GM18499 (cell line): ENCODE measurements around the gene STK33.

Experiments used
- ATAC-seq: cut with Tn5 transposase; IDR thresholded peaks from one replicate; pipeline ENCODE4 v1.9.1; 2021; ENCODE audit warnings: moderate number of reproducible peaks; ENCODE audit not compliant: insufficient read depth, unreplicated experiment

STK33 gene

DNA sequence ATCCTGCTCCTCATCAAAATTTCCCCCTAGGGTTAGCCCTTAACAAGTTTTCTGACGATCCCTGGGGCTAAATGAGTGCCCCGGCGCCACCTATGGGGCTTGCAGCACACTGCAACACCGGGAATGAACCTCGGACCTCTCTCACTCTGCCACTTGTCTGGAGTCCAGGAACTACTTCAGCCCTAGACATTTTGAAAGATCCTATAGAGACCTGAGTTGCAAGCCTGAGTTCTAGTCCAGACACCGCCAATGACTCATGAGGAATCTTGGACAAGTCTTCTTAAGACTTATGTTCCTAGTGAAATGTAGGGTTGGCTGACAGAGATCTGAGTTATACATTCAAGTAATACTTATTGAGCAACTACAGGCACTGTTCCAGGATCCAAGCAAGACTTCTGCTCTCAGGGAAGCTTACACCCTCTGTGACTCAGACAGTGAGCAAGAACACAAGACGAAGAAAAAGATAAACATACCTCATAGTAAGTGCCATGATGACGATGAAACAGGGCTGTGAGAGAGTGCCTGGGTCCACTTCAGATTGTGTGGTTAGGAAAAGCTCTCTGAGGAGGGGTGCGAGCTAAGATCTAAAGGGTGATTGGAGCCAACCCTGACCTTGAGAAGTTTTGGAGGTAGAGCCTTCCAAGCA, 10.2 kb upstream of the STK33 start:
- no peak for ATAC-seq

GRCh38 chr11:8603696-8604077, 9.7 kb upstream of the STK33 start:
- ATAC-seq = no peak

GRCh38 chr11:8601376-8602133, 7.5 kb upstream of the STK33 start:
- no peak for ATAC-seq

DNA sequence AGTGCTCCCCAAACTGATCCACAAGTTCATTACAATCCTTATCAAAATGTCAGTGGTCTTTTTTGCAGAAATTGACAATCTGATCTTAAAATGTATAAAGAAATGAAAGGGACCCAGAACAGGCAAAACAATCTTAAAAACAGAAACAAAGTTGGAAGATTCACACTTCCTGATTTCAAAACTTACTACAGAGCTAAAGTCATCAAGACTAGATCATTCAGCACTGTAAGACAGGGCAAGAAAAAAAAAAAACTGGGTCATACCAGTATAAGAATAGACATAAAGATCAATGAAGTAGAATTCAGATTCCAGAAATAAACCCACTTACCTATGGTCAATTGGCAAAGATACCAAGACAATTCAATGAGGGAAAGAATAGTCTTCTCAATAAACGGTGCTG, 4.5 kb upstream of the STK33 start:
- ATAC-seq = no peak

DNA sequence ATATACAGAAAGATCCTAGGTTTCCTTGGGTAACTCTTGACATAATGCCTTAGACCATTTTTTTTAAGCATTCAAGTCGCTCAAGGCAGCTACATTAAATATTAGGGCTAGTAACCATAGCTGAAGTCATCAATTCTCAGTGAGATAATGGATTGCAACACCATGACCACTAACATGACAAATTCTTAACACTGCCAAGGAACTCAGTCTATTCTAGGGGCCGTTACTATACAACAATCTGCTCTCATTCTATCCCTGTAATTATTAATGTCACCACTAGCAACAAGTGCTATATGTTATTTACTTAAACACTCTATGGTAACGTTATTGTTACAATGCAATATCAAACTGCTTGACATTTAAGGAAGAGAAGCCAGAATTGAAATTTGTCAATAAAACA, 3.2 kb upstream of the STK33 start:
- ATAC-seq = no peak

DNA sequence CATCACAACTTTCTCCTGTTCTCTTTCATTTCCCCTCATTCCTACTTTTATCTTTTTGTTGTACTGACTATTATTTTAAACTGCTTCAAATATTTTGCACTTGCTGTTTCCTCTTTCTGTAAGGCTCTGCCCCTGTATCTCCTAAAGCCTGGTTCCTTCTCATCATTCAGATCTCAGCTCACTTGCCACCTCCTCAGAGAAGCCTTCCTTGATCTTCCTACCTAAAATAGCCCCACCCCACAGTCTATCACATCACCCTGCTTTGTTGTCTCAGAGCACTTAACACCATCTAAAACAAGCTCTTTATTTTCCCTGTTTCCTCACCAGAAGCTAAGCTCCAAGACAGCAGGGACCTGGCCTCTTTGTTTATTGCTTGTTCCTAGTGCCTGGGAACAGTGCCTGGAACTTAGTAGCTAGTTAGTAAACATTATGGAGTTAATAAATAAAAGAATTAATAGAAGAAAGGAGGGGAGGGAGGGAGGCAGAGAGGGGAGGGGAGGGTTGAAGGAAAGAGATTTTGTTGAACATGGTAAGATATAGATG, 2.5 kb upstream of the STK33 start:
- ATAC-seq = no peak

DNA sequence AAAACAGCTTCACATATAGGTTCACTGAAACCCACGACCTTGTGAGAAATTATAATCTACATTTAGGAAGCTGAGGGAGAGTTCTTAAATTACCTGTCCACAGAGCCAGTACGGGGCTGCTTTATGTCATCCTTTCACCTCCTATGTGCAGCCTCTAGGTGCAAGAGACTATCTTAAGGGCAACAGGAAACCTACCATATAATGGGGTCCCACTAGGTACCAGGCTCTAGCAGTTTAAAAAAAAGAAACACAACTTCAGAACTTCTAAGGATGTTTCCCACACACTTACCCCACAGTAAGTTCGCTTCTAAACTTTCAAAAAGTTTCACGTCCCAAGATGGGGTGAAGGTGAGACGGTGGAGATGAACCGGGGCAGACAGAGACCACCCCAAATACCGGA, 573 bp downstream of the STK33 start:
- no peak for ATAC-seq

DNA sequence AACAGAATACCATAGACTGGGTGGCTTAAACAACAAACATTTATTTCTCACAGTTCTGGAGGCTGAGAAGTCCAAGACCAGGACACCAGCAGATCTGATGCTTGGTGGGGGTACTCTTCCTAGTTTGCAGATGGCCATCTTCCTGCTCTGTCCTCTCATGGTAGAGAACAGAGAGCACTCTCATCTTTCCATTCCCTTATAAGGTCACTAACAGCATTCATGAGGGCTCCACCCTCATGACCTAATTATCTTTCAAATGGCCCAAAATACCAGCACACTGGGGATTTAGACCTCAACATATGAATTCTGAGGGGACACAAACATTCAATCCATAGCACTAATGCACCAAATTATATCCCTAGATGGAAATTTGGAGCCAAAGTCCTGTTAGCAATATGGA, 6.1 kb downstream of the STK33 start:
- no peak for ATAC-seq

DNA sequence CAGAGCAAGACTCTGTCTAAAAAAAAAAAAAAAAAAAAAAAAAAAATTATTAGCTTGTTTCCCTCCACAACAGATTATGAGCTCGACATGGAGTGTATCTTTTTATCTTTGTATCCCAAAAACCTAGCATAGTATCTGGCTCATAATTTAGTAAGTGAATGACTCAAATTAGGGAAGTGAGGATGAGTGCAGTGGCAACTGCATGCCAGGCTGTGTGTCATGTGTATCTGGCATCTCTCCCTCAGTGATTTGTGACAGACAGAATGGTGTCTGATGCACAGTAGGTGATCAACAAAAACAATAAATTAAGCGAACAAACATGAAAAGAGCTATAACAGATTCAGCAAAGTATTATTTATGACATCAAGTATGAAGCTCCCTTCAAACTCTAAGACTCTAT, 7.2 kb downstream of the STK33 start:
- no peak for ATAC-seq

GRCh38 chr11:8586184-8586583, 7.8 kb downstream of the STK33 start:
- ATAC-seq = no peak

- no peak for ATAC-seq
Measured at GRCh38 chr11:8584511-8584910, 9.5 kb downstream of the STK33 start.

DNA sequence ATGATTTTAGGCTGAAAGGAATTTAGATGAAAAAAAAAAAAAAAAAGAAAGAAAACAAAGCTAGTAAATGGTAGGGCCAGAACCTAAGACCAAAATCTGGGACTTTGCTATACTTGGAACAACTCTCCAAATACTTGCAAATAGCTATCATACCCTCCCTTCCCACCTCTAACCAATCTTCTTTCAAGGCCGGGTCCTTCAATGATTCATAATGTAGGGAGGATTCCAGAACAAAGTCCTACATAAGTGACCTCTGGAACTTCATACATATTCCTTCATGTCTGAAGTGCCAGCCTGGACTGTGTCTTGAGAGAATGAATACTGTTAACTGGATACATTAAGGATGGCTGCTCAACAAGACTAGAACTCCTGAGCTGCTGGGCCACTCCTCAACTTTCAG, 9.9 kb downstream of the STK33 start:
- no peak for ATAC-seq

DNA sequence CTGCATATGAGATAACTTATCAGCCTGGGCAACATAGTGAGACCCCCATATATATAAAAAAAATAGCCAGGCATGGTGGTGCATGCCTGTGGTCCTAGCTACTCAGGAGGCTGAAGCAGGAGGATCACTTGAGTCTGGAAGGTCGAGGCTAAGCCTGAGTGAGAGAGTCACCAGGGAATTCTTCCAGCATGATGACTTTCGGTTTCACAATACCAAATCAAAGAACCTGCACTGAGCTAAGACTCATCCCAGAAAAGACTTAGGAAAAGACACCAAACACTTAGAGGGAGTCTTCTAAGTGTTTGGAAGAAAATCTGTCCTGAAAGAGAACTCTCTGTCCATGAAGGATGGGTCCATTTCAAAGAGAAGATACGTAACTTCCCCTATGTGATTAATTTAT, 12.7 kb downstream of the STK33 start:
- ATAC-seq = no peak

- no peak for ATAC-seq
Measured at GRCh38 chr11:8577791-8578581, 16.0 kb downstream of the STK33 start.

DNA sequence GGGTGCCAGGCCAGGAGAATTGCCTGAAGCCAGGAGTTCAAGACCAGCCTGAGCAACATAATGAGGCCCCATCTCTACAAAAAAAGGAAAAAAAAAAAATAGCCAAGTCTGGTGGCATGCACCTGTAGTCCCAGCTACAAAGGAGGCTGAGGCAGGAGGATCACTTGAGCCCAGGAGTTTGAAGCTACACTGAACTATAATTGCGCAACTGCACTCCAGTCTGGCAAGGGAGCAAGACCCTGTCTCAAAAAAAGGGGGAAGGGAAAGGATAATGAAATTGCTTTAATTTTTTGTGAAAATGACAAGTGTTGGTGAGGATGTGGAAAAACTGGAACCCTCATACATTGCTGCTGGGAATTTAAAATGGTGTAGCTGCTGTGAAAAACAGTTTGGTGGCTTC, 19.2 kb downstream of the STK33 start:
- no peak for ATAC-seq

GRCh38 chr11:8573777-8574176, 20.3 kb downstream of the STK33 start:
- ATAC-seq = no peak

DNA sequence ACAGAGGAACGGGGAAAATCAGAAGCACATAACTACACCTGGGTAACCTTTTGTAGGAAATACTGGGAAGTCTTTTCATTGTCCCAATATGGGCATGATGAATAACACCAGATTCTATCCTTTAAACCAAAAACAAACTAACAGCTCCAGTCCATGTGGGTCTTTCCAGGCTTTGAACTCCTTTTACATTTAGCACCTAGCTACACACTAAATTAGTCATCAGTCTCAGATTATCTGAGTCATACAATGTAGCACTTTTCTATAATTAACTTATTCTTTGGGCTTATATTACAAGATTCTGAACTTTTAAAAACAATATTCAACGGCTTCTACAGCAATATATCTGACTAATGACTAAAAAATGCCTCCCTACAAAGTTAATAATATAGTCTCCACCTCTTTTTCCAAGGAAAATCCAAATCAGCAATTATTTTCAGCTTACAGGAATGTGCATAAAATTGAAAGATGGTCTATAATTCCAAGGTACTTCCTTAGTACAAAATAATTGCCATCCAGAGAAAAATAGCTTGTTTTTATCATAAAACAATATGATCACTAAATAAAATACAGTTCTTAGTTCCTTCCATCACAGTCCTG, 26.3 kb downstream of the STK33 start:
- no peak for ATAC-seq

GRCh38 chr11:8566613-8567210, 27.3 kb downstream of the STK33 start:
- no peak for ATAC-seq

DNA sequence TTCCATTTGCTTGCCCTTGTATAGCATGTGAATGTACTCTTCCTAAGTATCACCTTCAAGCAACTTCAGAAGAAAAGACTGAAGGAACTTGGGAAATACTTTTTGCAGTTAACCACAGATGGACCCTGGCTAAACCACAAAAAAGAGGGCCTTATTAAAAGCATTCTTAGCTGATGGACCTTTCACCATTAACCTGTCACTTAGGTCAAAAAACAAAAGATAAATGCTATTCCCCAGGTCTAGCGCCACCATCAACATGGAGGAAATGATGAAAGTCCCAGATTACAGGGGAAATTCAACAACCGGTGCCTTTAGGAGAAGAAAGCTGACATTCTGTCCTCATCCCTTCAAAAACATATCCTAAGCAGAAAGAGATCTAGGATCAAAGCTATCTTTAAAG, 29.5 kb downstream of the STK33 start:
- ATAC-seq = no peak

GRCh38 chr11:8561461-8561860, 32.6 kb downstream of the STK33 start:
- no peak for ATAC-seq
